Skeletal muscle cell (primary cell): ENCODE measurements around the gene ANK2.

Experiments used
- DNase-seq: peaks from one replicate; pipeline ENCODE4 v3.0.0-alpha.2; 2010; ENCODE audit warnings: low read depth
- H3K4me3 ChIP-seq: 2 replicates; pipeline ENCODE4 v1.5.1; 2011; ENCODE audit warnings: low read depth, mild to moderate bottlenecking, control low read depth, low read length, moderate library complexity

The ANK2 gene

DNA sequence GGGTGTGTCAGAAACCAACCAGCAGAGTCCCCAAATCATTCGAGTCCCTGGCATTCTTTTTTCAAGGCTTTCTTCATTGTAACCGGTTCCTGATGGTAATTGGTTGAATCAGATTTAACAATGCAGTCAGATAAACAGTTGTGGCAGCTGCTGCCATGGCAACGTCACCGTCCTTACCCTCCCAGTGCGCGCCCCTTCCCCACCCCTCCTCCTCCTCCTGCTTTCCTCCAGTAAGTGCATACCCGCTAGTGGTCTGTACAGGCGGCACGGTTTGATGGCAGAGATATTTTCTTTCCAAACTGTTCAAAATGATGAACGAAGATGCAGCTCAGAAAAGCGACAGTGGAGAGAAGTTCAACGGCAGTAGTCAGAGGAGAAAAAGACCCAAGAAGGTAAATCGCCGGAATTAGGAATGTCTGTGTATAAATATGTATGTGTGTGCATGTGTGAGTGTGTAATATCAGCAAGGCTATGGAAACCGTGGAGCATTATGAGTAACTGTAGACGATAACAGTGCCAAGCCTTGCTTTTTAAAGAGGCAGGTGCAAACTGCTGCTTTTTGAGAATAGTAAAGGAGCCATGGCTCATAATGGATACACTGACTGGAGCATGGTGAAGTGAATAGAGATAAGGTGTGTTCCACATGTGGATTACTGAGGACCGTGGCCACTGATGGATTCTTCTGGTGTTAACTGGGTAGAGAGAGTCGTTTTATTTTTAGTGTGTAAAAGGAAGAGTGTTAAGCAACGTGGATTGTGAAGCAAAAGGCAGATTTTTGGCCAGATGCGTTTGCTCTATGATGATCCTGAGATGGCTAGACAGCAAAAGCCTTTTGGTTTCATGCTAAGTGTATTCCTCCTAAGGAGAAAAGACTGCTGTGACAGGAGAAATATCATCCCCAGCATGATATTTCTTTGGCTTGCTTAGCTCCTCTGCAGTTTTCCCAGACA, at the start of gene ANK2:
ANK2 (plus strand) TSS at position 233 of the 950 bp plus-strand sequence; CDS start at position 309, 76 bp downstream.
- DNase-seq = no peak
- peak within 1 kb of the TSS; percentile 10 for H3K4me3 ChIP-seq

DNA sequence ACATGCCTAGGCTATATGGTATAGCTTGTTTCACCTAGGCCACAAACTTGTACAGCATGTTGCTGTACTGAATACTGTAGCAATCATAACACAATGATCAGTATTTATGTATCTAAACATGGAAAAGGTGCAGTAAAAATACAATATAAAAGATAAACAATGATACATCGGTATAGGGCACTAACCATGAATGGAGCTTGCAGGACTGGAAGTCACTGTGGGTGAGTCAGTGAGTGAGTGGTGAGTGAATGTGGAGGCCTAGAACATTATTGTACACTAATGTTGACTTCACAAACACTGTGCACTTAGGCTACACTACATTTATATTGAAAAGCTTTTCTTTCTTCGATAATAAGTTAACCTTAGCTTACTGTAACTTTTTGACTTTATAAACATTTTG, 45.6 kb upstream of the ANK2 start:
- no peak overlapping the region for H3K4me3 ChIP-seq
- peak; percentile 14 for DNase-seq

DNA sequence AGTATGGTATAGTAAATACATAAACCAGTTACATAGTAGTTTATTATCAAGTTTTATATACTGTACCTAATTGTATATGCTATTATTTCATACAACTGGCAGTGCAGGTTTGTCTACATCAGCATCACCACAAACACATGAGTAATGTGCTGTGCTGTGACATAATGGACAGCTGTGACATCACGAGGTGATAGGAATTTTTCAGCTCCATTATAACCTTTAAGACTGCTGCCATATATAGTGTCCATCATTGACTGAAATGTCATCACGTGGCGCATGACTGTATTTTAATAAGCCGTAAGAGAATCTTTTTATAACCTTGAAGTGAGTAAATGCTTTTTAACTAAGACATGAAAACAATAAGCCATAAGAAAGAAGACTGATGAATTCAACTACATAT, 44.8 kb upstream of the ANK2 start:
- H3K4me3 ChIP-seq = no peak overlapping the region
- DNase-seq = no peak

DNA sequence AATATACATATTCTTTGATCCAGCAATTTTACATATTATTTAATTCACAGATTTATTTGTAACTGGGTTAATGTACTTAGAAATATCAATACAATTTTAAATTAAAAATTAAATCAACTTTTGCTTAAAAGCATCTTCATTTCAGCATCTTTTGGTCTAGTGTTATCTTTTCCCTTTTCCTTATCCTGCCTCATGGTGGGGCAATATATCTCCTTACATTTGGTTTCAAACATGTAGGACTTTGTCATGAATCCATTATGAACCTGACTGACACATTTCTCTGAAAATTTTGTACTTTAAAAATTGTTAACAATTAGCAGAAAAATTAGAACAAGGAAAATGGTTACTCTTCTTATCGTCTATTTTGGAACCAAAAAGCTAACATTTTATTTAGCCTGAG, 42.8 kb upstream of the ANK2 start:
- DNase-seq = no peak
- H3K4me3 ChIP-seq = no peak overlapping the region

DNA sequence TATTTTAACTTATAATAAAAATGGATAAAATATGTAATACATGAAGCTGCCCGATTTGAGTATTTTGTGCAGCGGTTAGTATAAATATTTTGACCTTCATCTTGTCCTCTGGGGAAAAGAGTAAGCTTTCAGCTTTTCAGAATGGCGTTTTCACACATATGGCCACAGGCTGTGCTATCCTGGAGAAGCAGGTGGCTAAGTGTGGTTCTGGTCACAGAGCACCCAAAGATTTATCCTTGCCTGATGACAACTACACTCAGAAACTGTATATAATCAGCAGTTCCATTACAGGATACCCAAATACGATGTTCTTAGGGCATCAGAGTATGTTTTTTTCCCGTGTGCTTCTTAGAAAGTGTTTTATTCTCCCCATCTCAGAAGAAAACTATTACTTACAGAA, 42.3 kb upstream of the ANK2 start:
- no peak for DNase-seq
- no peak overlapping the region for H3K4me3 ChIP-seq

DNA sequence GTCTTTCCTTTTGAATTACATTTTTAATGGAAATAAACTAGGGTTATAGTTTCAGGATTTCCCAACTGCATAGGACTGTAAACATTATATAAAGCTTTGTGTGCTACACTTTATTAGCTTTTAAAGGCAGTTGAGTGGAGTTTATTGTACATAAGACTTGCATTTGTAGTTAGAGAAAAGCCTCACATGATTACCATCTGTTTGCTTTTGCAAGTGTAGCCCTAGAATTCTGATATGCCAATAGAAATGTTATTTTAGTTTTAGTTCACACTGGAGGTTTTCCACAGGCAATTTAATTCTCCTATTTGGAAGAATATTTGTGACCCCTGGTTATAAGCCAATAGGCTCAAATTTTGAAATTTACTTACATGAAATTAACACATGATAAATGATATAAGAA, 41.3 kb upstream of the ANK2 start:
- no peak for DNase-seq
- H3K4me3 ChIP-seq = no peak overlapping the region

DNA sequence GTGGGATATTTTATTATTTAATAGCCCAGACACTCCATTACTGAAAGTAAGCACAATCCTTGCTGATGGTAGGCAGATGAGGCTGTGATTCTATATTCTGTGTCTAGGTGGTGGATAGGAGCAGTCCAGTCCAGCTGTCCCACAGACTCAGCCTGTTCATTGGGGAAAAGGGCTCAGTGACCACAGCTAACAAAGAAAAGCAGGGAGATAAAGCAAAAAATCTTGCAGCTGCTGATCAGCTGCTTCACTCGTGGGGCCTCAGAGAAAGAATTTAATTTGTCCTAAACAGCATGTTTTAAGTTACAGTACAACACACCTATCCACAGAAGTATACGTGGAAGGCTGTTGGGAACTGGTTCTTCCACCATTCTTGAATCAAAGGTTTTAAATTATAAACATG, 40.7 kb upstream of the ANK2 start:
- H3K4me3 ChIP-seq = no peak overlapping the region
- peak; percentile 15 for DNase-seq

DNA sequence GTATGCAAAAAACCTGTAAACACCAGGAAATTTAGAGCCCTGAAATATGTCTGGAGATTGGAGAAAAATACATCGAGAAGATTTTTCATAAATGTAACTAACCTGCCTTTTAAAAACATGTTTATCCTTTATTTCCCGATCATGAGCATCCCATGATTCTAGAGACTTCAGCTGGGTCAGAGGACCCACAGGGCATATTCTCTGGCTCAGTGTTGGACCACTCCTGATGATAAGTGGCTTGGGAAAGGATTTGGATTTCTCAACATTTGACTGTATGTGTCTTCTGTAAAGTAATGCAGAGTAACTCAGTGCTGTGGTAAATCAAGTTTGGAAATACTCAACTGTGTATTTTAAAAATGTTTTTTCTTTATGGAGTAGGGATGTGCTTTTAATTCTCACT, 40.0 kb upstream of the ANK2 start:
- no peak overlapping the region for H3K4me3 ChIP-seq
- no peak for DNase-seq

DNA sequence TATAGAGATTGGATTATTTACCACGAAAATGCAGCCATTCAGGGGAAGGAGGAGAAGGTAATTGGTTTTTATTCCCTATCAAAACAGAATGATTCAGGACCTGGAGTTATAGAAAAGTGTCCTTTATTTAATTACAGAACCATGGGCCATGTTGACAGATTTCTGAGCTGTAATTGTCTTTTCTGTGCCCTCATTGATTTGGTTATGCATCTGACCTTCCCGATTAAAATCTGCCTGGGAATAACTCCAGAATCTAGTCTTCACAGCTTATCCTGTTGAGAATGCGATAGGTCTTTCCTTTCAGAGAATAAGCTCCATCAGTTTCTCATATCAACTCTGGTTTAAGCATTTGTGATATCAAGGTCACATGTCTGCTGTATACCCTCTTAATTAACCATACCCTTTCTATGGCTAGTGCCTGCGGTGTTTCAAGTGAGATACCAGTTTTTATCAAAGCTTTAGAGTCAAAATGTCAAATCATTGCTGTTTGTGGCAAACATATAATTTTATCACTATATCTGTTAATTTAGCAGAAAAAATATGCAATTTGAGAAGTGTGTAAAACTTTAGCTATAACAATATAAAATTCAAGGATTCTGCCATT, 37.2 kb upstream of the ANK2 start:
- DNase-seq = no peak

DNA sequence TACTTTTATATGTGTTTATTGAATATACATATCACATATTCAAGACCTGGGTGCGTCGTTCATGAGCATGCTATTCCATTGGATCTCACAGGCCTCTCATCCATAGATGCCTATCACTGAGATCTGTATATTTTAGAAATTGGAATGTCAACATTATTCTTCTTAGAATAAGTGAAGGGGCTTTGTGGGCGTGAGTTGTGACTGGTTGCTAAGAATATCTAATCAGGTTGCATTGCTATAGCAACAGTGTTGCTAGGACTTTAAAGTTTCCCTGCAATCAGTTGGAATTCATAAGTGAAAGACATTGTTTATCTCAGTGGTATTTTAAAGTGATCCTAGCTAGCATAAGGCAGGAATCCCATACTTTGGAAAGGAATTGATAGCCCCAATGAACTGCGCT, 36.7 kb upstream of the ANK2 start:
- no peak for DNase-seq

More for the DNA sequence above, 37.2 kb upstream of the ANK2 start:
- H3K4me3 ChIP-seq = no peak overlapping the region

DNA sequence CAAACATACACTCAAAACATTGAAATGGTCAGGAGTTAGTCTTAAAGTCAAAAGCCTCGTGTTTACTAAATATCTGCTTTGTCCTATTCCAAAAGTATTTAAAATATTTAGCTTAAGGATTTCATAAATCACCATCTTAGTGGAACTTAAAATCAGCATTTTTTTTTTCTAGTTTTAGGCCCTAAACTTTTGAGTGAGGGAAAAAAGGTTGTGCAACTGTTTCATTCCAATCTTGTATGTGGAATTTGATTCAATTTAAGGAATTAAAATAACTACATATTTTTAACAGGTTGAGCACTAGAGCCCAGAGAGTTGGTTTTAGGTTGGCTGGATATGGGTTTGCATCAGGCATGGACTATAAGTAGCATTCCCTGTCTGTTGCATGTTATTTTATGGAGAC, 35.7 kb upstream of the ANK2 start:
- no peak overlapping the region for H3K4me3 ChIP-seq
- DNase-seq = no peak

More for the DNA sequence above, 36.7 kb upstream of the ANK2 start:
- H3K4me3 ChIP-seq = no peak overlapping the region

DNA sequence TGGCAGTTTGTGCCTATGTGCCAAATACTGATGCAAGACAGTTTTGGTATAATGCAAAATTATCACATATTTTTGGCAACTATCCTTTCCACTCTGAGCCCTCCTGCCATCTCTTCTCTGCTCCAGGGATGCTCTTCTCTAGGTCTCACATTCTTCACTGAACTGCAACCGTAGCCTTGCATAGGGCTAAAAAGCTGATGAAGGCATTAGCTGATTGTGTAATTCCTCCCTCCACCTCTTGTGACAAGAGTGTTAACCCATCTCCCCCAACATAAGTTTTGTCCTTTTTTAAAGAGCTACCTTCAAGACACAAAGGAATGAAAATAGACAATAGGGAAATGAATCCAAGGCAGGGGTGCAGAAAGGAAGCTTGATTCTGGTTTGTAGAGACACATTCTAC, 33.1 kb upstream of the ANK2 start:
- no peak for DNase-seq
- H3K4me3 ChIP-seq = no peak overlapping the region

DNA sequence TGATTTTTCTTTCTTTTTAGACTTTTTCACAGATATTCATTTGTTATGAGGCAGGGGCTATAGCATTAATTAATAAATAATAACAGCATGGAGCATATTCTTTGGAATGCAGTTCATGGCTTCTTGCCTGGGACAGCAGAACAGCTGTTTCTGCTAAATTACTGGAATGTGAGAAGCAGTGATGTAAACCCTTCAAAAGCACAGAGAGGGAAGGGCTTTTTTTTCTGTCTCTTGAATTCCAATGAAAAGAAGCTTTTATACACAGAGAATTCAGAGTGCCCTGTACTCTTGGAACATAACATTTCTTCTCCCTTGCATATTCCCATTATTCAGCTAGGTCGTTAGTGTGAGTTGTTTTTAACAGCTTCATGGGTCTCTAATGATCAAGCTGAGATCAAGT, 28.5 kb upstream of the ANK2 start:
- peak; percentile 18 for DNase-seq
- H3K4me3 ChIP-seq = no peak overlapping the region

DNA sequence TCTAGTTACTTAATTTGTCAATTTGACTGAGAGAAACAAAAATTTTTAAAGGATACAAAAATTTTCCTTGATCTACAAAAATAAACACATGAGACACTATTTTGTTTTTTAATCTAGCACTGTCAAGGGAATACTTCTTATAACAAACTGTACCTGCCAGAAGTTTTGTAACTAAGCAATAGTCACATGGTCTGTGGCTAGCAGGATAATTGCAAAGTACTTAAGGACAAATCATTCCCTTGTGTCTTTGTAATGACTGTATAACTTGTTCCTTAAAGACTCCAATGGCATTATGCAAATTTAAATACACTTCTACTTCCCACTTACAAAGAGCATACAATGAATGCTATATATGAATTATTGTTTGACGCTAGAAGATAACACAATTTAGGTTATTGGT, 25.1 kb upstream of the ANK2 start:
- DNase-seq = peak; percentile 15
- H3K4me3 ChIP-seq = no peak overlapping the region

DNA sequence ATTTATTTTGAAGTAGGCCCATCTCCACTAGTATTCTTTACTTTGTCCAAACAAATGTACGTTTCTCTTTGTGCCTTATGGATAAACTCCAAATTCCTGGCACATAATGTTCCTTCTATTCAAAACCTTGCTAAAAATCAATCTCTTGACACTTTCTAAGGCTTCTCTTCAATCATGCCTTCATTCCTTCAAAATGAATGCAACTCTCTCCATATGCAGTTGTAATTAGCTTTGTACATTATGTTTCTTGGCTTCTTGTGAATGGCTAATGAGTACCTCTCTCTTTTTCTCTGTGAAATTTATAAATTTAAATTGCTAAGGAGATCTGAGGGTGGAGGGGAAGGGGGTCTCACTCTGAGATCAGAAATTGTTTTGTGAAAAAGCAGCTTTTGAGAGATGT, 24.0 kb upstream of the ANK2 start:
- no peak for DNase-seq
- no peak overlapping the region for H3K4me3 ChIP-seq

DNA sequence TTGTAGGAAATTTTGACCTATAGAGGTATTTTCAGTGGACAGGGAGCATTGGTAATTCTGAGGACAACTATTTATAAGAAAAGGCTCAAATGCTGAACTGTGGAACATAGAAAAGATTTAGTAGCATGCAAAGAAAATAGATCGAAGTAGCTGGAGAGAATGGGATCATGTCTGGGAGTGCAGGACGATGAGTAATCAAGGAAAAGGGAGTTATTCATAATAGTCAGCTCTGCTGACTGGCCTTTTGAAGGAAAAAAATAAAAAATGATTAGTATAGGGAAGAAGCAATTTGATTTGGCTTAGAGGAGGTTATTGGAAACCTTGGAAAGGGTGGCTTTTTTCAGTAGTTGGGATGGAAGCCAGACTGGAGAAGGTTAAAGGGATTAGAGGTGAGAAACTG, 22.9 kb upstream of the ANK2 start:
- peak; percentile 36 for DNase-seq

DNA sequence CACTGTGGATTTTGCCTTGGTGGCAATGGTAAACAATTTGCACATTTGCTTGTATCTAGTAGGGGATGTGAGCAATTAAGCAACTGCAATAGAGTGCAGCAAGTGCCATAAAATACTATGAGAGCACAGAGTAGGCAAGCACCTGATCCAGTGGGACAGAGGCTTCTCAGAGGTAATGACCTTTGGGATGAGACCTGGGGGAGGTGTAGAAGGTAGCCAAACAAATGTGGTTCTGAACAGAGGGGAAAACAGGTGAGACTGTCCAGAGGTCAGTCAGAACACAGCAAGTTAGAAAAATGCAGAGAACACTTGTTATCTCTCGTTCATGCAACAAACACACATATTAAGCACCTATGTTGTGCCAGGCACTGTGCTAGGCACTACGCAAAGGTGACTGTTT, 21.4 kb upstream of the ANK2 start:
- DNase-seq = no peak
- no peak overlapping the region for H3K4me3 ChIP-seq

More for the DNA sequence above, 22.9 kb upstream of the ANK2 start:
- no peak overlapping the region for H3K4me3 ChIP-seq

DNA sequence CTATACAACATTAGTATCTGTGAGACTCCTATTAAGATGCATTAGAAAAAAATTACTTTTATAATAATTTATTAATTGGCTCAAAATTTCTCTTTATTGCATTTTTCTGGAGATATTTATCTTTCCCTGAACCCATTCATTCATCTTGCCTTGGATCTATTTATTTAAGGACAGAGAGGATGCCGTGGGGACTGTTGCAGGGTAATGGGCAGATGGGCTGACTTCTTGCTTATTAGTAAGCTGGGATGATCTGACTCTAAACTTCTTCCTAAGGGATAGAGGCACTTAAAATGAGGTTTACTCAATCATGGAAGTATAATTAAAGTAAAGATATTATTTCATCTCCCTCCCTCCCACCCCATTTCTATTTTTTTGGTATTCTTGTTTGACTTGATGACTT, 18.2 kb upstream of the ANK2 start:
- H3K4me3 ChIP-seq = no peak overlapping the region
- no peak for DNase-seq

DNA sequence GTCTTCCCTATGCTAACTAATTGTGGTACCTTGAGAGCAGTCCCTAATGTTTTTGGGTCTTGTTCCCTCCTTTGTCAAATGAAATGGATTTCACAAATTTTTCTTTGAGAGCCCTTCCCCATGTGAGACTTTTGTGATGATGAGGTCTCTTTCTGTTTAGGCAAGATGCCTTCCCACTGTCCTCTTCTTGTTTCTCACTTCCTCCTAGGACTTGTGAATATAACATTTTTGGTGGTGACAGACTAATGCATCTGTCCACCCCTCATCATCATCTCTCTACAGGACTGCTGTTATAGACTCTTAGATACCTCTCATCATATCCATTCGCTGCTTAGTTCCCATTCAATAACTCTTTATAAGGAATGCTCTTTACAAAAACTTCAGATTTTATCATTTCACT, 8.7 kb upstream of the ANK2 start:
- no peak overlapping the region for H3K4me3 ChIP-seq
- DNase-seq = no peak

DNA sequence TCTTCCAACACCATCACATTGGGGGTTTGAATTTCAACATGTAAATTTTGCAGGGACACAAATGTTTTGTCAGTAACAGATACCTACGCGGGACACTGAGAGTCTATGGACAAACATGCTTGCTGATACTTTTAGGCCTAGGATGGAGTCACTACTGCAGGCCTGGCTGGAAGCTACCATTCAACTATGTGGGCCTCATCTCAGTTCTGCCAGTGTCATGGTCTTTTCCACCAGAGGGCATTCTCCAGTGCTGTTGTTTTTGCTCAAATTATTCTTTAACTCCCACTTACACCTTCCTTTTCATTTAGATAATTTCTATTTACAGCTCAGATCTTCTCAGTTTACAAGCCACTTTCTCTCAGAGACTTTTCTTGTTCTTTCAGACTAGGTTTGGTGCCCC, 7.0 kb upstream of the ANK2 start:
- DNase-seq = no peak
- H3K4me3 ChIP-seq = no peak overlapping the region

DNA sequence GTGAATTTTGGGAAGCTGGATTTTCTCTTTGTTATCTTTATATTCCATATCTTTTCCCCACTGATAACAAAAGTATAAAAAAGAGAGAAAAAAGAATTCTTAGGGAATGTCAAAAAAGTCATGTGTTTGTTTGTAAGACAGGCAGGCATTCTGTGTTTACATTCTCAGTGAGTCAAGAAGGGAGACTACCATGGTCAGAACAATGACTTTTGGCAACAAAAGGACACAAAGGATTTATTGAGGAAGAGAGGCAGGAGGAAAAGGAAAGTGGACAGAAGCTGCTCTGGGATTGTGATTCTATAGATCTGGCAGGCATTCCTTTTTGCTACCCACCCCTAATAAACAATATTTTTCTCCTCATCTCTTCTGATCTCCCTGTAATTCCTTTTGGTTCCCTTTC, 5.9 kb upstream of the ANK2 start:
- no peak overlapping the region for H3K4me3 ChIP-seq
- no peak for DNase-seq
